Stimulated activated effector memory CD8-positive, alpha-beta T cell treated with anti-CD3 and anti-CD28 coated beads, Interleukin-12 subunit alpha, Interleukin-12 subunit beta, amount 100 ng/mL, for 72 hours (primary cell): ENCODE data around the gene DVL1.
"Not testable (repeated sequence)": the region's sequence is repeated elsewhere in the genome, so short reads cannot be mapped to it uniquely, and the experiment has no call there.

ENCODE experiments used
- ATAC-seq: fragments of 150-1000 bp; cut with Tn5 transposase; 2 replicates; pipeline ENCODE4 v1.10.0; 2021
- DNase-seq, 2 donors: peaks; one replicate each; pipeline ENCODE4 v3.0.0; 2021 to 2022; ENCODE audit warnings: low spot score in 2 of 2
- H3K27ac Mint-ChIP-seq: one replicate; pipeline ENCODE4 v1.8.0; 2022; ENCODE audit warnings: mild to moderate bottlenecking, mixed read lengths
- H3K36me3 Mint-ChIP-seq: one replicate; pipeline ENCODE4 v1.8.0; 2022; ENCODE audit warnings: mild to moderate bottlenecking, mixed read lengths
- H3K4me1 Mint-ChIP-seq: one replicate; pipeline ENCODE4 v1.8.0; 2022; ENCODE audit warnings: mixed read lengths
- H3K4me3 Mint-ChIP-seq: one replicate; pipeline ENCODE4 v1.8.0; 2022; ENCODE audit warnings: mild to moderate bottlenecking, mixed read lengths
- H3K9me3 Mint-ChIP-seq: one replicate; pipeline ENCODE4 v1.8.0; 2022; ENCODE audit warnings: mixed read lengths

DVL1 gene

DNA sequence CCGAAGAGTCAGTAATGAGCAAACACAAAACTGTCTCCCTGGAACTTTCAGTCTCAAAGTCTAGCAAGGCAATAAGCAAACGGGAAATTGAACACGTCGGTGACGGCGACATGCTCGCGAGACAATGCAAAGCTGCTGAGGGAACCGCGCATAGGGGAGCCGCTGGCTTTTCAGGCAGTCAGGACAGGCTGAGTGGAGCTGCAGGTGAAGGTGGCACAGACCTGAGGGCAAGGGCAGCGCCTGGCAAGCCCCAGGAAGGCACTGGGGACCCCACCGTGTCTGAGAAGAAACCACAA, 29.6 kb downstream of the DVL1 start:
- H3K4me1 Mint-ChIP-seq, result peaks cover 27% of the 10 kb centered on the region
- peaks cover 63% of the 10 kb centered on the region for H3K36me3 Mint-ChIP-seq
- peak overlapping the region; percentile 78 for H3K27ac Mint-ChIP-seq
- H3K9me3 Mint-ChIP-seq, result no peaks in the 10 kb centered on the region
- H3K4me3 Mint-ChIP-seq, result no peak overlapping the region
- DNase-seq, result no peak
- ATAC-seq, result no peak

DNA sequence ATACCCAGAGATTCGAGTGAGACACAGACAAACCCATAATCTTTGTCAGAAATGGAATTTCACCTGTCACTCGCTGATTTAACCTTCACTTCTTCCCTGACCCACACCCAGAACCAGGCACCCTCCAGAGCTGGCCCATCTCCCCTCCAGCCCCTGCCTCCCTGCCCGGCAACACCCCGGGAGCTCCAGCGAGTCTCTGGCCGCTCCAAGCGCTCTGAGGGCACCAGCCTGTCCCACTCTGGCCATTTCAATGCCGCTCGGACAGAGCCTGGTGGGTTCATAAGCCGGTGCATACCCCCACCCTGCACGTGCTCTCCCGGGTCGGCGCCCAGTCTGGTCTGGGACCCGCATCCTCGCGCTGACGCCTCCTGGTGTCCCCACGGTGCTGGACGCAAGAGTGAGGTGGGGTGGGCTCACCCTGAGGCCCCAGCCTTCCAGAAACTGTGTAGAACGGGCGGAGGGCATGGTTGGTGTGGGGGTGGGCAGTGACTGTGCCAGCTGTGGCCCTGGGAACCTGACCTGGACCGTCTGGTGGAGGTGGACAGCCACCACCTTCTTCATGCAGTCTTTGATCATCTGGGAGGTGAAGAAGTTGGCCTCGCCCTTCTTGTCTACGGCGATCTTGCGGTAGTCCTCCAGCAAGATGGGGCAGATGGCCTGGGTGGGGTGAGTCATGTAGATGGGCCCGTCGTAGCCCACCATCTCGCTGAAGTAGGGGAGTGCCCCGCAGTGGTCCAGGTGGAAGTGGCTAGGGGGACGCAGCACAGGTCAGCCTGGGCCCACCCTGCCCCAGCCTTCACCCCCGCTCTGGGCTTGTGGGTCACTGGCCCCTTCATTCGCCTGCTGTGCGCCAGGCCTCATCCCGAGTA, 30.2 kb downstream of the DVL1 start:
- Mint-ChIP-seq H3K4me1 (peaks cover 27% of the 10 kb centered on the region), H3K4me3 (no peak overlapping the region), H3K9me3 (no peaks in the 10 kb centered on the region), H3K36me3 (peaks cover 65% of the 10 kb centered on the region), H3K27ac (peak overlapping the region; percentile 78)
- no peak for DNase-seq
- no peak for ATAC-seq

DNA sequence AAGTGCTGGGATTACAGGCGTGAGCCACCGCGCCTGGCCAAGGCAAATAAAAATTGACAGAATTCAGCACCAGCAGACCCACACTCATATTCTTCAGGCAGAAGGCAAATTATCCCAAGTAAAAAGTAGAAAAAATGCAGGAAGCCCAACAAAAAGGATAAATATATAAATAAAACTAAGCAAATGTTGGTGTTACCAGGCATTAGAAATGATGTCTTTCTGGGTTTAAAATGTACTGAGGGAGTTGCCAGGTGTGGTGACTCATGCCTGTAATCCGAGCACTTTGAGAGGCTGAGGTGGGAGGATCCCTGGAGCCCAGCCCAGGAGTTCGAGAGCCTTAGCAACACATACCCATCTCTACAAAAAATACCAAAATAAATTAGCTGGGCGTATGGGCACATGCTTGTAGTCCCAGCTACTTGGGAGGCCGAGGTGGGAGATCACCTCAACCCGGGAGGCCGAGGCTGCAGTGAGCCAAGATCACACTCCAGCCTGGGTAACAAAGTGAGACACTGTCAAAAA, 31.0 kb downstream of the DVL1 start:
- Mint-ChIP-seq H3K9me3 (no peaks in the 10 kb centered on the region), H3K27ac (no peak overlapping the region), H3K36me3 (peaks cover 73% of the 10 kb centered on the region), H3K4me3 (no peak overlapping the region), H3K4me1 (peaks cover 24% of the 10 kb centered on the region)
- DNase-seq, result no peak
- no peak for ATAC-seq

DNA sequence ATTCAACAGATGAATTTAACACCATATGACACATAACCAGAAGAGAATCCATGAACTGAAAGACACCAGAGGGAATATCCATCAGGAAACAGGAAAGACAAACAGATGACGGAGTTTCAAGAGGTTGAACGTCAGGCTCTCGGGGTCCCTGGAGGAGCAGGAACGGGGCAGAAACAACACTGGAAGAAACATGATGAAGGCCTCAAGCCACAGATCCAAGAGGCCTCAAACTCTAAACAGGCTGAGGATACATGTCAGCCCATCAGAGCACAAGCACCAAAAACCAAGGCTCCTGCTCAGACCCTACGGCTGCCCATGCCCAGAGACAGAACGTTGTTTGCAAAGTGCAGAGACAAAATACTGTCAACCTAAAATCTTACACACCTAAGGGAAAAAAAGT, 31.8 kb downstream of the DVL1 start:
- Mint-ChIP-seq H3K36me3 (peaks cover 79% of the 10 kb centered on the region), H3K9me3 (no peaks in the 10 kb centered on the region), H3K4me1 (peaks cover 16% of the 10 kb centered on the region), H3K4me3 (no peak overlapping the region), H3K27ac (no peak overlapping the region)
- ATAC-seq (no peak), DNase-seq (no peak)

DNA sequence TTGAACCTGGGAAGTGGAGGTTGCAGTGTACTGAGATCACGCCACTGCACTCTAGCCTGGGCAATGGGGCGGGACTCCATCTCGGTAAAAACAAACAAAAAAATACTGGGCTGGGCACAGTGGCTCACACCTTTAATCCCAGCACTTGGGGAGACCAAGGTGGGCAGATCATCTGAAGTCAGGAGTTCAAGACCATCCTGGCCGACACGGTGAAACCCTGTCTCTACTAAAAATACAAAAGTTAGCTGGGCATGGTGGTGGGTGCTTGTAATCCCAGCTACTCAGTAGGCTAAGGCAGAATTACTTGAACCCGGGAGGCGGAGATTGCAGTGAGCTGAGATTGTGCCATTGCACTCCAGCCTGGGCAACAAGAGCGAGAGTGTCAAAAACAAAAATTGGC, 33.0 kb downstream of the DVL1 start:
- peaks cover 10% of the 10 kb centered on the region for H3K4me1 Mint-ChIP-seq
- not testable (repeated sequence) for H3K9me3 Mint-ChIP-seq, H3K27ac Mint-ChIP-seq, H3K4me3 Mint-ChIP-seq, DNase-seq, ATAC-seq
- H3K36me3 Mint-ChIP-seq, result peaks cover 79% of the 10 kb centered on the region

DNA sequence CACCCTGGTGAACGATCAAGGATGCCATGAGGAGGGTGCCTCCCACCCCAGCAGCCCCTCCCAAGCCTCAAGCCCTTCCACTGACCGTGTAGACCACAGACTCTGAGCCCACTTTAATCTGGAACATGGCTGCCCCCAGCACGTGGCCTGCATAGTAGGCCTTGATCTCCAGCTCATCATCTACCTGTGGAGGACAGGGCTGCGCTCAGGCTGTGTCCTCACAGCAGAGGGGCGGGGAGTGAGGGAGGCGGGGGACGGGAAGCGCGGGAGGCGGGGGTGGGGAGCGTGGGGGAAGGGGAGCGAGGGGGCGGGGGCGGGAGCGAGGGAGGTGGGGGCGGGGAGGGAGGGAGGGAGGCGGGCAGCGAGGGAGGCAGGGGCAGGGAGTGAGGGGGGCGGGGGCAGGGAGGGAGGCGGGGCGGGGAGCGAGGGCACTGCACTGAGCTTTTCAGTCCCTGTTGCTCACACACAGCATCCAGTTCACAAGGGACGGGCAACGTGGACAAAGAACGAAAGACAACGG, 33.7 kb downstream of the DVL1 start:
- DNase-seq (no peak), ATAC-seq (no peak)
- Mint-ChIP-seq H3K4me3 (no peak overlapping the region), H3K27ac (no peak overlapping the region), H3K4me1 (peaks cover 10% of the 10 kb centered on the region), H3K9me3 (no peaks in the 10 kb centered on the region), H3K36me3 (peaks cover 81% of the 10 kb centered on the region)

DNA sequence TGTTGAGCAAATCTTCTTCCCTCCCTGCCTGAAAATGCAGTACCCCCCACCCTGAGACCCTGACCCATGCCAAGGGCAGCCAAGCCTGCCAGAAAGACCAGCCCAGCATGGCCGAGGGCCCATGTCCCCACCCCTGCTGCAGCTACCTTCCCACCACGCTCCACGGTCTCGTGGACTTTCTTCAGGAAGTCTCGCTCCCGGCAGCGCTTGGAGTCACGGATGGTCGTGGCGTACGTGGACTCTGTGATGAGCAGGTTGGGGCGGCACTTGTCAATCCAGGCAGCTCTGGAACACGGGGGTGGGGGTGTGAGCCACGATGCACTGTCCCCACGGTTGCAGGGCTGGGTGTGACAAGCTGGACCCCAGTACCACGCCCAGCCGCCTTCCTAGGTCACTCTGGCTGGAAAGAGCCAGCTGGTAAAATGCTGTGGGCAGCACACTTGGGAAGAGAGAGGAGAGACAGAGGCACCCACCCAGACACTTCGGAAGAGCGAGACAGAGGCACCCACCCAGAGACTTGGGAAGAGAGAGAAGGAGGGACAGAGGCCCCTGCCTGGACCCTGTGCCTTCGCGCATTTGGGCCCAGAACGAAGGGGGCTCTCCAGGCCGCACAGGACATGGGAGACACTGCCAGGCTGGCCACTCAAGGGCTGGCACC, 34.4 kb downstream of the DVL1 start:
- Mint-ChIP-seq H3K36me3 (peaks cover 82% of the 10 kb centered on the region), H3K4me3 (no peak overlapping the region), H3K4me1 (peaks cover 10% of the 10 kb centered on the region), H3K9me3 (no peaks in the 10 kb centered on the region), H3K27ac (peak overlapping the region; percentile 54)
- DNase-seq (no peak), ATAC-seq (no peak)

DNA sequence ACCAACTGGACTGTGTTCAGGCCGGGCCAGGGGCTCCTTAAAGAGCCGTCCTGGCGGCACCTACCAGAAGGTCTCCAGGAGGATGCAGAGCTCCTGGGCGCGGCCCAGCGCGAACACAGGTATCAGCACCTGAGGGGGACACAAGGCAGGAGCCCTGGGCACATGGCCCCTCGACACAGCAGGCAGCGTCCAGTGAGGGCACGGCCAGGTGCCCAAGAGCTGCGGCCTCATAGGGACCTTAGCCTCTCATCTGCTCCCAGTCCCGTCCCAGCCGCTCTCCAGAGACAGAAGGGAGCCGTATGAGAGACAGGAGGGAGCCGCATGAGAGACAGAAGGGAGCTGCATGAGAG, 35.0 kb downstream of the DVL1 start:
- Mint-ChIP-seq H3K4me3 (no peak overlapping the region), H3K27ac (no peak overlapping the region), H3K4me1 (peaks cover 10% of the 10 kb centered on the region), H3K9me3 (no peaks in the 10 kb centered on the region), H3K36me3 (peaks cover 82% of the 10 kb centered on the region)
- no peak for ATAC-seq
- no peak for DNase-seq

DNA sequence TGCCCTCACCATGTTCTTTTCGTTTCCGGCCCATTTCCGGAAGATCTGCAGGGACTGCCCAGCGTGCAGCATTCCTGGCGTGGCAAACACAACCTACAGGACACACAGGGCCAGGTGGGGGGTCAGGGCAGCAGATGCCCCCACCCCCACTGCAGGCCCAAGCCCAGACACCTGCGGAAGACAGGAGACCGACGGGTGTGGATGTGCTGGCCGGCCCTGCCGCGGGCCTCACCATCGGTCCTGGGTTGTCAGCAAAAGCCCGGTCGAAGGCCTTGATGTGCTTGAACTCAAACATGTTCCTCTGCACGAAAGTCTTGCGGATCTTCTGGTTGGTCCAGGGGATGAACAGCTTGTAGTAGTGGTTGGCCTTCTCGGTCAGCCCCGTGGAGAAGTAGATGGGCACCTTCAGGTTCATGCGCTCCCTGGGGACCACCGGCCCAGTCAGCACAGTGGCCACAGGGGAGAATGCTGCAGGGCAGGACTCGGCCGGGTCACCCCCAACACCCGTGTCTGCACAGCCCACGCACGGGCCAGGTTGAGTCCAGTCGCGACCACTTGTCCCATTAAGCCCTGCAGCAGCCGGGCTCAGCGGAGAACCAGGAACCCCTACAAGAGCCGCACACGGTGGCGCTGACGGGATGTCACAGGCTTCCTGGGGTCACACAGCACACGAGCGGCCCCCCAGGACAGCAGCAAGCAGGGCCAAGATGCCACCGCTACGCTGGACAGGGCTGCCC, 35.5 kb downstream of the DVL1 start:
- ATAC-seq (no peak), DNase-seq (no peak)
- H3K36me3 Mint-ChIP-seq, result peaks cover 79% of the 10 kb centered on the region
- H3K9me3 Mint-ChIP-seq, result no peaks in the 10 kb centered on the region
- H3K4me1 Mint-ChIP-seq, result peaks cover 10% of the 10 kb centered on the region
- H3K4me3 Mint-ChIP-seq, result no peak overlapping the region
- H3K27ac Mint-ChIP-seq, result no peak overlapping the region

DNA sequence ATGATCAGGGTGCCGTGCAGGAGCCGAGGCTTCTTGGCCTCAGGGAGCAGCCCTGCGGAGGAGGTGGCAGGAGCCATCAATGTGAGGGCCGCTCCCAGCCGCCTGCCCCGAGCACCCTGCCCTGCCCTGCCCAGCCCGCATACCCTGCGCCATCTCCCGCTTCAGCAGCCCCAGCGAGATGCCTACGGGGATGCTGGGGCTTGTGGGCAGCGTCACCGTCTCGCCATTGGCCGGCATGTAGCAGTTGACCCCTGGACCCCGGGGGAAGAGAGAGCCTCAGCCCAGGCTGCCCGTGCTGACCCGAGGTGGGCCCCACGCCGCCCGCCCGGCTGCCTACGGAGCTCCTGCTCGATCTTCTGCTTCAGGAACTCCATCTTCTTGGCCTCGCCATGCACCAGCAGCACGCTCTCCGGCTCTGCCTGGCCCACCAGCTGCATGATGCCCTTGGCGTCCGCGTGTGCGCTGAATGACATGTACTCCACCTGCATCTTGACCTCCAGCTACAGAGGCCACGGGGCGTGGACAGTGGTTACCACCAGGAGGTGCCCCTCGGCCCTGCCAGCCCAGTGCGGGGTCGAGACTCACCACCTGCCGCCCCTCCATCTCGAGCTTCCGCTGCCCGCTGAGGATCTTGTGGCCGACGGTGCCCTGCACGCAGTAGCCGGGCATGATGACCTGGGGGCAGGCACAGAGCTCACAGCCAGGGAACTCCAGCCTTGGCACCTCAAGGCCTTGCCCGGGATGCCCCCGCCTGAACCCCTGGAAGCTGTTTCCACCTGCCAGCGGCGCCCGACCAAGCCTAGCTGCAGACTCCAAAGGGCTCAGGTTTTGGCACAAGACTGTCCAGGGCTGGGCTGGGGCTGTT, 36.5 kb downstream of the DVL1 start:
- Mint-ChIP-seq H3K9me3 (no peaks in the 10 kb centered on the region), H3K4me3 (no peak overlapping the region)

DNA sequence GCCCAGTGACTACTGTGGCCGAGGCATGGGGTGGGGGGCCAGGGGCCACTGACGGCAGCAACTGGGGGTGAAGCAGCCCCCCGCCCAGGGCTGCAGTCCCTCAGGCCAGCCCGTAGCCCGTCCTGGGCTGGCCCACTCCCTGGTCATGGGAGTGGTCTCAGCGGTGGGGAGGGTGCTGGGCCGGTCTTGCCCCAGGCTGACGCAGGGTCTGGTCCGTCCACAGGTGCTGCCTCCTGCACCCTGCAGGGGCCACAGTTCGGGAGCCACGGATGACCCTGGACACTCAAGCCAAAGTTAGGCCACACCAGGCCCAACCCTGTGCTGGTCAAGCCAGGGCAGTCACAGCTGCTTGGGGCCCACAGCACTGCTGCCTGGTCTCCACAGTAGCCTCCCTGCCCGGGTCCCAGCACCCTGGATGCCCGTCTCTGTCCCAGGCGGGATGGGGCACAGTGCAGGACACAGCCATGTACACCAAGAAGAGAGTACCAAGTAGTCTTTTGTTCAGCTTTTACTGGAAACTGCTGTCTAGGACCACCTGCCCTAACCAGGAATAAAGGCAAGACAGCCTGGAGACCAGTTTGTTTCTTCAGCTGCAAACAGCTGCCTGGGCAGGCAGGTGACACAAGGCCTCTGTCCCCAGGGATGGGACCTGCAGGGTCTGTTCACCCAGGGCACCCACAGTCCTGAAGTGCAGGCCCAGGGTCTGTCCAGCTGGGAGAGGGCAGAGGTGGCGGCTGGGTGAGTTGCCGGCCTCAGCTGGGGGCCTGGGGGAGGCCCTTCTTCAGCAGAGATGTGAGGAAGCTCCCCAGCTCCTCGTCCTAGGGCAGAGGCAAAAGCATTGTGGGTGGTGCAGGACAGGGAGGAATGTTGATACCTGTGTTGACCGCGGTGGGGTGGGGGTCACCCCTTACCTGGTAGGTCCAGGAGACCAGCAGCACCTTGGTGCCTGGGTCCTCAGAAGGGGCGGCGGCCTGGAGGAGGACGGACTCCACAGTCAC, 37.8 kb downstream of the DVL1 start:
- ATAC-seq (no peak), DNase-seq (no peak)
- peaks cover 63% of the 10 kb centered on the region for H3K36me3 Mint-ChIP-seq
- H3K27ac Mint-ChIP-seq, result no peak overlapping the region
- H3K9me3 Mint-ChIP-seq, result no peaks in the 10 kb centered on the region
- no peak overlapping the region for H3K4me3 Mint-ChIP-seq
- H3K4me1 Mint-ChIP-seq, result peaks cover 19% of the 10 kb centered on the region

More for the DNA sequence above, 36.5 kb downstream of the DVL1 start:
- DNase-seq (no peak), ATAC-seq (no peak)
- H3K36me3 Mint-ChIP-seq, result peaks cover 69% of the 10 kb centered on the region
- H3K27ac Mint-ChIP-seq, result peak overlapping the region; percentile 64
- peaks cover 10% of the 10 kb centered on the region for H3K4me1 Mint-ChIP-seq

DNA sequence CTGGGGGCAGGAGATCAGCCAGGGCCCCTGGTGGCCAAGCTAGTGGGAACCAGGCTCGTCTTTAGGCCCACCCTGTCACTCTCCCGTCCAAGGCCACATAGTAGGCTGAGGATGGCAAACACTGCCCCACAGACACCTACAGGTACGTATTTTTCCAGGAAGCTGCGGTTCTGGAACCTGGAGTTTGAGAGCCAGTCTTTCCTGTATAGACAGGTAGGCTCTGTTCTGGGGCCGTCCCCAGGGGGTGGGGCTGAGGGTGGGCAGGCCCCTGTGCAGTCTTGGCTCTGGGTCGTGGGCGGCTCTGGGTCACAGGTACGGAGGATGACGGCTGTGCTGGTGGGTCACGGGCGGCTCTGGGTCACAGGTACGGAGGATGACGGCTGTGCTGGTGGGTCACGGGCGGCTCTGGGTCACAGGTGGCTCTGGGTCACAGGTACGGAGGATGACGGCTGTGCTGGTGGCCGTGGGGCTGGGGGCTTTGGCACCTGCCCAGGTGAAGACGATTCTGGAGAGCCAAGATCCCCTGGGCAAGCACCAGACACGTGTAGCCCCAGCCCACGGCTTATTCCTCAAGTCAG, 38.7 kb downstream of the DVL1 start:
- Mint-ChIP-seq H3K4me1 (peaks cover 27% of the 10 kb centered on the region), H3K4me3 (peak overlapping the region; percentile 78), H3K27ac (no peak overlapping the region), H3K36me3 (peaks cover 60% of the 10 kb centered on the region), H3K9me3 (no peaks in the 10 kb centered on the region)
- no peak for ATAC-seq
- no peak for DNase-seq

DNA sequence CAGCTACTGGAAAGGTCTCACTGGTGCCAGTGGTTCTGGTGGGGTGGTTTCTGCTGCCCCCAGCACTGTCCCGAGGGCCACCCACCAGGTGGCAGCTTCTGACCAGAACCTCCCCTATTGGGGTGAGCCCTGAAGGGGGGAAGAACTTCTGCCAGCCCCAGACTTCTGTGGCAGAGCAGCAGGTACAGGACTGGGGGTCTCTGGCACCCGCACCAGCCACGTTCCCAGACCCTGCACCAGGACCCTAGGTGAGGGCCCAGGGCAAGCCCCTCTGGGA, 39.2 kb downstream of the DVL1 start:
- H3K9me3 Mint-ChIP-seq, result no peaks in the 10 kb centered on the region
- ATAC-seq (no peak), DNase-seq (no peak)
- H3K36me3 Mint-ChIP-seq, result peaks cover 55% of the 10 kb centered on the region
- H3K4me3 Mint-ChIP-seq, result peak overlapping the region; percentile 78
- peaks cover 31% of the 10 kb centered on the region for H3K4me1 Mint-ChIP-seq
- H3K27ac Mint-ChIP-seq, result peak overlapping the region; percentile 40
